ENCODE data around the gene MARF1. TPM values are rescaled to one million over a fixed set of nuclear protein-coding genes. Genes with fewer than 3 reads are reported as not detected.

MARF1 gene
- total RNA-seq, 4 donors from 2014 or later = 16.8 to 33.8 (median 19.2) TPM

DNA sequence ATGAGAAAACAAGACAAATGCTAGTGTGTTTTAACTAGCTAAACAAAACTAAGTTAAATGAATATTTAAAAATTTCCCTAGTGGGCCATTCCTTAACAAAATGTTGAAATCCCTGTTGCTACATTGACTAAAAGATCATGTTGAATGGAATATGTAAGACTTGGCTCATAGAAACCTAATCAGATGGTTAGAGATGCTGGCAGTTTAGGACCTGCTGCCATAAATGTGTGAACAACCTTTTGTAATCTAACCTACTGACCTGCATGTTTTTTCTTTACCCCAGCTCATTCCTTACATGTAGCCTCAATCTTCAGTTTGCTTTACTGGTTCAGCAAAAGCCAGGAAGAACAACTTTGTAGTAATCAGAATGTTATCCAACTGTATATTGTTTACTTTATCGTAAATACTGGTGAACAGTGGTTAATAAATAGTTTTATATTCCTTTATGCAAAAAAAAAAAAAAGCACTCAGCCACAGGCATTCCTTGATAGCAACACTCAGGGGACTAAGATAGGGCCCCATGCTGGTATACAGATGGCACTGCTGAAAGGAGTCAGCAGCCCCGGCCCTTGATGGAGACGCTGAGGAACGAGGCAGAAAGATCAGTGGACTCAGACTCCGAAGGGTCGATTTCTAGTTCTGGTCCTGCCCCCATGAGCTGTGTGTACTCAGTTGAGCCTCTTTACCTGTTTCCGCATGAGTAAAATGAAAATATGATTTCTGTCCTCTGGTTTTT, 78.2 kb downstream of the MARF1 start:
- Histone ChIP-seq H3K27ac (no peak overlapping the region), H3K9me3 (no peaks in the 10 kb centered on the region), H3K4me1 (peaks cover 0 to 6% (median 0%) of the 10 kb centered on the region in 3 donors), H3K4me3 (no peak overlapping the region), H3K36me3 (no peaks in the 10 kb centered on the region), H3K27me3 (no peaks in the 10 kb centered on the region)
- no peak for TF ChIP-seq POLR2A (IDR thresholded peaks at IDR 0.05)
- TF ChIP-seq, protein P1, sequence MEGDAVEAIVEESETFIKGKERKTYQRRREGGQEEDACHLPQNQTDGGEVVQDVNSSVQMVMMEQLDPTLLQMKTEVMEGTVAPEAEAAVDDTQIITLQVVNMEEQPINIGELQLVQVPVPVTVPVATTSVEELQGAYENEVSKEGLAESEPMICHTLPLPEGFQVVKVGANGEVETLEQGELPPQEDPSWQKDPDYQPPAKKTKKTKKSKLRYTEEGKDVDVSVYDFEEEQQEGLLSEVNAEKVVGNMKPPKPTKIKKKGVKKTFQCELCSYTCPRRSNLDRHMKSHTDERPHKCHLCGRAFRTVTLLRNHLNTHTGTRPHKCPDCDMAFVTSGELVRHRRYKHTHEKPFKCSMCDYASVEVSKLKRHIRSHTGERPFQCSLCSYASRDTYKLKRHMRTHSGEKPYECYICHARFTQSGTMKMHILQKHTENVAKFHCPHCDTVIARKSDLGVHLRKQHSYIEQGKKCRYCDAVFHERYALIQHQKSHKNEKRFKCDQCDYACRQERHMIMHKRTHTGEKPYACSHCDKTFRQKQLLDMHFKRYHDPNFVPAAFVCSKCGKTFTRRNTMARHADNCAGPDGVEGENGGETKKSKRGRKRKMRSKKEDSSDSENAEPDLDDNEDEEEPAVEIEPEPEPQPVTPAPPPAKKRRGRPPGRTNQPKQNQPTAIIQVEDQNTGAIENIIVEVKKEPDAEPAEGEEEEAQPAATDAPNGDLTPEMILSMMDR (IDR thresholded peaks at IDR 0.05) = no peak
- WGBS, 2 donors = 88 to 93% methylated on average over 7 of the region's 7 CpGs
- intact Hi-C loops (cut with DNase I) = no loop called here
- DNase-seq = no peak

DNA sequence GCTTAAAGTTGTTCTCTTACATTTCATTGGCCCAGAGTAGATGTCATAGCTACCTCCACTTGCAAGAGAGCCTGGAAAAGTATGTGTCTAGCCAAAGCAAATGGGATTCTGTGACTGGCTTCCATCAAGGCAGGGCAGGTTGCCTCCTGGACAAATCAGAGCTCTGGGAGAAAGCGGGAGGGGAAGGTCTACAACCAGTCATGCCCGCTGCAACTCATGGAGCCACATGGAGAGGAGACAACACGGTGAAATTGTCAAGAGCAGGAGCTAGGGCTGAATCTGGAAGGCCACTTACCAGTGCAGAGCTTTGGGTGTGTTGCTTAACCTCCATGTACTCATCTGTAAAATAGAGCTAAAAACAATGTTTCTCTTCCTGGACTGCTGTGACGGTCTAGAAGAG, 83.8 kb downstream of the MARF1 start:
- H3K27ac ChIP-seq = no peak overlapping the region
- H3K4me3 ChIP-seq = no peak overlapping the region
- DNase-seq = no peak
- TF ChIP-seq, protein P1 (IDR thresholded peaks at IDR 0.05) = no peak
- no peak for TF ChIP-seq POLR2A (IDR thresholded peaks at IDR 0.05)
- no peaks in the 10 kb centered on the region for H3K27me3 ChIP-seq
- peaks cover 0 to 6% (median 0%) of the 10 kb centered on the region in 3 donors for H3K4me1 ChIP-seq
- no peaks in the 10 kb centered on the region for H3K36me3 ChIP-seq
- no peaks in the 10 kb centered on the region for H3K9me3 ChIP-seq
- WGBS, 2 donors = 90 to 93% methylated on average over 4 of the region's 4 CpGs
- intact Hi-C loops (cut with DNase I) = no loop called here

DNA sequence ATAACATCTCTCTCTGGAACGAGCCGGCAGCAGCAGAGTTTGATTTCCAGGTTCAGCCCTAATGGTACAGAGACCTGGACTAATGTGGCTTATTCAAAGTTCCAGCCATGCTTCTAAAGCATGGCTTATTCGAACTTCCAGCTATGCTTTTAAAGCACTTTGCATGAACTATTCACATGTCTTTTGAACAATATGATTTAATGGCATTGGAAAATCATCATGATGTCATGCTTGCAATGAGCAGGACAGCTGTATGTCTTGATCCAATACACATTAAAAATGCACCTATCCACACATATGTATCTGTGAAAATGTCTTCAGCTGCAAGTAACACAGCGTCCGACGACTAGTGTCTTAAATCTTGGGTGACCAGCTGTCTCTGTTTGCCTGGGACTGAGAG, 85.7 kb downstream of the MARF1 start:
- no peak overlapping the region for H3K4me3 ChIP-seq
- intact Hi-C loops (cut with DNase I) = no loop called here
- no peaks in the 10 kb centered on the region for H3K4me1 ChIP-seq
- no peaks in the 10 kb centered on the region for H3K27me3 ChIP-seq
- TF ChIP-seq POLR2A (IDR thresholded peaks at IDR 0.05) = no peak
- TF ChIP-seq, protein P1 (IDR thresholded peaks at IDR 0.05) = no peak
- H3K36me3 ChIP-seq = no peaks in the 10 kb centered on the region
- H3K9me3 ChIP-seq = no peaks in the 10 kb centered on the region
- no peak for DNase-seq
- WGBS, 2 donors = 84 to 87% methylated on average over 6 of the region's 6 CpGs
- no peak overlapping the region for H3K27ac ChIP-seq

DNA sequence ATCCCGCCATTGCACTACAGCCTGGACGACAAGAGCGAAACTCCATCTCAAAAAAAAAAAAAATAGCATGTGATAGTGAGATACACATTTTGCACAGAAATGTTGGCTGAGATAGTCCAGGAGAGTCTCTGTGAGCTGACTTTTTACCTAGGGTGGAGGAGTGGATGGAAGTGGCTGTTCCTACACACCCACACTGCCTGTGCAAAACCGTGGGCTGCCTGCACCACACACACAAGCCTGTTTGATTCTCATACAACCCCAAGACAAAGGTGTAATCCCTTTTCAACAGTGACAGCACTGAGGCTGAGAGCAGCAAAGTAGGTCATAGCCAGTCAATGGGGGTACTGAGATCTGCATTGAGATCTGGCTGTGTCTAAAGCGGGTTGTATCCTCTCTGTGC, 86.8 kb downstream of the MARF1 start:
- Histone ChIP-seq H3K27me3 (no peaks in the 10 kb centered on the region), H3K27ac (no peak overlapping the region), H3K4me1 (peaks cover 0 to 4% (median 2%) of the 10 kb centered on the region in 3 donors), H3K4me3 (no peak overlapping the region), H3K9me3 (no peaks in the 10 kb centered on the region), H3K36me3 (no peaks in the 10 kb centered on the region)
- intact Hi-C loops (cut with DNase I) = no loop called here
- TF ChIP-seq, protein P1 (IDR thresholded peaks at IDR 0.05) = no peak
- no peak for TF ChIP-seq POLR2A (IDR thresholded peaks at IDR 0.05)
- DNase-seq = no peak
- 93 to 96% methylated on average over 4 to 5 of the region's 5 CpGs for WGBS, 2 donors

DNA sequence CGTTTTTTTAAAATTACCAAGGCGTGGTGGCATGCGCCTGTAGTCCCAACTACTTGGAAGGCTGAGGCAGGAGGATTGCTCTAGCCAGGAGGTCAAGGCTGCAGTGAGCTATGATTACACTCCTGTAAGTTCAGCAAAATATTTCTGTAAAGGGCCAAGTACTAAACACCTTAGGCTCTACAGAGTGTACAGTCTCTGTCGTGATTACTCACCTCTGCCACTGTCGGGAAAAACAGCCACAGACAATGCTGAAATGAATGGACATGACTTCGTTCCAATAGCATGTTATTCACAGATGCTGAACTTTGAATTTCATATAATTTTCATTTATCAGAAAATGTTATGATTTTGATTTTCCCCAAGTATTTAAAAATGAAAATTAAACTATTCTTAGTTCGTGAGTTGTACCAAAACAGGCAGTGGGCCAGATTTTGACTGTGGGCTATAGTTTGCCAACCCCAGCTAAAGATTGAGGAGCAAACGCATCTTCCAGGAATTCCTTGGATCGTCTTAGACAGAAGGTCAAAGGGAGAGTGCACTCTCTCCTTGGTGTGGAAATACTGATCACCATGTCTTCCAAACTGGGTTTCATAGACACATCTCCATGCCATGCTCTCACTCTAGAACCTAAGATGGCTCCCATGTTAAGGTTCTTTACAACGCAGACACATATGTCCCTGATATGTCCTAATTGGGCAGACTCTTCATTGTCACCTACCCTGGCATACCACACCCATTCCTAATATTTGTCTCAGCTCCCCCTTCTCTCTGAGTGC, 89.5 kb downstream of the MARF1 start:
- 58 to 67% methylated on average over 7 of the region's 10 CpGs for WGBS, 2 donors
- H3K4me1 ChIP-seq = peaks cover 0 to 13% (median 9%) of the 10 kb centered on the region in 3 donors
- DNase-seq = no peak
- H3K36me3 ChIP-seq = no peaks in the 10 kb centered on the region
- TF ChIP-seq, protein P1 (IDR thresholded peaks at IDR 0.05) = no peak
- no peak for TF ChIP-seq POLR2A (IDR thresholded peaks at IDR 0.05)
- intact Hi-C loops (cut with DNase I) = no loop called here
- no peak overlapping the region for H3K27ac ChIP-seq
- H3K9me3 ChIP-seq = no peaks in the 10 kb centered on the region
- H3K27me3 ChIP-seq = no peaks in the 10 kb centered on the region
- H3K4me3 ChIP-seq = no peak overlapping the region

Data from esophagus squamous epithelium (tissue), 5 donors.